SKM-1 treated with dmso at 0.1 percent for 144 hours (cell line): Measurements from ENCODE around the gene ADGRL3.
"Not testable (repeated sequence)": the region's sequence is repeated elsewhere in the genome, so short reads cannot be mapped to it uniquely, and the experiment has no call there.

Source experiments
- DNase-seq: peaks from one replicate; lab custom pipeline; 2025; ENCODE audit not compliant: unreplicated experiment; lab: John Stamatoyannopoulos, UW

The ADGRL3 gene

DNA sequence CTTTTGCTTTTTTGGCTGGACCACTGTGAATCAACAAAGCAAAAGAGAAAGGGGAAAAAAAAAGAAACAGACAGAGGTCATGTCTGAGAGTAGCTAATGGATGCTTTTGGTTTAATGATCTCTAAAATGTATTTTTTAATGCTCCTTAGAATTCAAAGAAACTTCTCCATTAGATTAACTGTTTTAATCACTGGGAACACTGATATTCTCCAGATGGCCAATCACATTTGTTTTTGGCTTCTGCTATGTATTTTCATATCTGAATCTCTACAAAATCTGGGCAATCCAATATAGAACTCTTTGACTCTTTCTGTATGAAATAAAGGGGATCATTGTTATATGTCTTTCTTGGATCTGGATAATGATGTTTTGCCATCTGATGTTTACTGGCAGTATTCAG is 278.2 kb downstream of the ADGRL3 start:
- no peak for DNase-seq

DNA sequence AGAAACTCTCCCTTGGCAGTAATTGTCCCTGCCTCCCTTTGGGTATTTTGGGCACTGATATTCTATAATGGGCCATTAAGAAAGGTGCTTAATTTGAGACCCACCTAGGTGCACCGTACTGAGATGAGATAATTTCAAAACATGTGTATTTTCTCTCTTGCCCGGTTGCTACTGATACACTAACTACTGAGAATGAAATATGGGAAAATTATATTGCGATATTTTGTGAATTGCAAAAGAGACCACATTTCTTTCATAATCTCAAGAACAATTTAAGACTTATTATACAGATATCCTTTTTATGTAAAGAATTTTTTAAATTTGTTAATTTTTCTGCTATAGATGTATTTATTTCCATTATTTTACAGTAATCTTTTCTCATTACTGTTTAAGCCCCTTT is 284.9 kb downstream of the ADGRL3 start:
- no peak for DNase-seq

DNA sequence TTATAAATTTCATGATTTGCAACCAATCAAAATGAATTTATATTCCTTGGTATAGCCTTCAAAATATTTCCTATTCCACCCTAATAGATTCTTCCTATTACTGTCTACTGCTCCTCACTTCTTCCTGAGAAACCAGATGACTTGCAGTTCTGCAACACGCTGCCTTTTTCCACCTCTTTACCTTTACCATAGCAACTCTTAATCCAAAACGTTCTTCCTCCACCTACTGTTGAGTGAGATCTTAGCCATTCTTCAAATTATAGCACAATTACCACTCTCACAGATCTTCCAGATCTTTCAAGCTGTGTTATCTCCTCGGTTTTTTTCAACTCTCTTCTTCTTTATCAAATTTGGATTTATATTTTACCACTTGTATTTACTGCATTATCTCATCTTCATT is 289.8 kb downstream of the ADGRL3 start:
- DNase-seq = no peak

DNA sequence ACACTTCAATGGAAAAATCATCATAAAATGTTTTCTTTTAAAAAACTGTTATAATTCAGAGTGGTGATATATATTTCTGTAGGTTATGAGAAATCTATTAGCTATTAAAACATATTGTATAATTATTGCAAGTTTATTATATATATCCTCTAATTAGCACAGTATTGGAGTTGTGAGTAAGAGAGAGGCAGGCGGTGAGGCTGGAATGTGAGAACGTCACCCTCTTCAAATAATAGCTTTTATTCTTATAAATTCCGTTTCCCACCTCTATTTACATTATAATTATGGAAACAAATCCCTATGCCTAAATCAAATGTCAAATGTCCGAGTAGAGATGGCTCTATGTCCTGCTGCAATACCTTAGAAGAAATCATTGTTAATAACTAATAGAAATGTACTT is 292.9 kb downstream of the ADGRL3 start:
- no peak for DNase-seq

DNA sequence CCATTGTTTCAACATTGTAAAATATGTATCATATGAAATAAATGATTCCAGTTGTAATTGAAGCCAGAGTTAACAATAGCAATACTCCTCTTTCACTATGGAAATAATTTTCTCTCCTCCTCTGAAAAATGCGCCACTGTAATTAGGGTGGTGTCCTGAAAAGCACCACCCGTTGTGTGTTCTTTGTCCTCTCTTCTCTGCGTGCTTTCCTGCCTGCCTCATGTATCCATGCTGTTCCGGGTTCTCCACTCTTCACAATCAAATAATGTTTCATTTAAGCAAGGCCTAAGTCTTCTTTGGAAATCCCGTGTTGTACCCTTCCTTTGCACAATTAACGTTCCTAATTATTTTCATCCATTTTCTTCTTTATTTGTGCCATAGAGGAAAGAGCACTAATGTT is 293.3 kb downstream of the ADGRL3 start:
- no peak for DNase-seq

DNA sequence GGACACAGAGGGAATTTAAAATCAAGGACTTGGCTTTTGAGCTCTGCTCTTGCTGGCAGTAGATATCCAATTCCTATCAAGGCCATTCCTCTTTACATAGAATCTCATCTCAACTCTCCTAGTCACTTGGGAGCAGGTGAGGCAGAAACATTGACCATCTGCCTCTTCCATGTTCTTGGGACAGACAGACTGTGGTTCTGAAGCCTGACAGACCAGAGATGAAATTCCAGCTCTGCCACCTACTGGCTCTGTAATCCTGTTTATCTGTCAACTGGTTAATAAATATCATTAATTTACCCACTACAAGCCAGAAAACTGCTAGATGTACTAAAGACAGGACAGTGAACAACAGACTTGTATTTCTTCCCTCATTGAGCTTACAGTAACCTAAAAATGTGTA is 300.8 kb downstream of the ADGRL3 start:
- DNase-seq = no peak

DNA sequence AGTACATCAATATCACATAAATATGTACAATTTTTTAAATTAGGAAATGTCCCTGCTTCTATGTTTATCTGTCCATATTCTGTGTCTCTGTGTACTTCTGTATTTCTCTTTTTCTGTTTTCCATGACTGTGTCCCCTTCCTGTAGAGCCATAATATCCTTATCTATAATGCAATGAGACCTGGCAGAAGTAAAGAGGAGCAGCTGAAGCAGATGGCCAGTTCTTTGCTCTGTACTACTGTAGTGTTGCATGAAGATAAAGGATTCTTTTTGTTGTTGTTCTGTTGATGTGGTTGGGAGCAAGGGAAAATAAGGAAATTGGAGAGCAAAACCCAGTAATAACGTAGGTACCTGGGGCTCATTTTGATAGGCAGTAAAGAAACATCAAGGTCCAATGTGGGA is 301.7 kb downstream of the ADGRL3 start:
- DNase-seq = no peak

DNA sequence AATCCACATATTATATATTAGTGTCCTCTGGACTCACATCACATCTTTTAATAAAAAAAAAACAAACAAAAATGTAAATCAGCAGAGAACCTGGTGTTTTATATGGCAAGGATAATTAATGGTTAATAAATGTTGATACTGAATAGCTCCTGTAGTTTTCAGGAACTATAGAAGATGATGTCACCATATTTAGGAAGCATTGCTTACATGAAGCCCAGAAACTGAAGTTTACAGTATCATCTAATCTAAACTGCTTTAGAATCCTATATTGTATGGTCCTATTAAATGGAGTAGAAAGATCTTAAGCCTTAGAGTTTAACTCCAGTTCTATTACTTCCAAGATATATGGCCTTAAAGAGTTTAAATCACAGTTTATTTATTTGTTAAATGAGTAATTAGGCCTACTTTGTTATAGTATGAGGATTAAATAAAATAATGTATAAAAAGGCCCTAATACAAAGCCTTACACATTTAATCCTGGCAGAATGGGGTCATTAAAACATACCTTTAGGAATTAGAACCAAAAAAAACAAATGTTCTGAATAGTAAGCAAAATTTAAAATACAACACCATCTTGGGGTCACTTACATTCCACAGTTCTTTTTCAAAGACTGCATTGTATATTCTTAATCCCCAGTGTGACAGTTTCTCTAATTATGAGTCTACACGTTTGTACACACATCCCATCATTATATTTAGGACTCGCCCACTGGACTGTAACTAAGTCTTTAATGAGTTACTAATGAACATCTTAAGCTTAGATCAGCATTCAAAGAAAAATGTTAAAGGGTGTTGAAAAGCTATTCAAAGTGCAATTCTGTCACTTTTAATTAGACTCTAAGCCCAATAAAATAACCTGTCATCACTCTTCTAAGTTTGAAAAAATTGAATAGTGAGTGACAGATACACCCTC is 305.9 kb downstream of the ADGRL3 start:
- no peak for DNase-seq

DNA sequence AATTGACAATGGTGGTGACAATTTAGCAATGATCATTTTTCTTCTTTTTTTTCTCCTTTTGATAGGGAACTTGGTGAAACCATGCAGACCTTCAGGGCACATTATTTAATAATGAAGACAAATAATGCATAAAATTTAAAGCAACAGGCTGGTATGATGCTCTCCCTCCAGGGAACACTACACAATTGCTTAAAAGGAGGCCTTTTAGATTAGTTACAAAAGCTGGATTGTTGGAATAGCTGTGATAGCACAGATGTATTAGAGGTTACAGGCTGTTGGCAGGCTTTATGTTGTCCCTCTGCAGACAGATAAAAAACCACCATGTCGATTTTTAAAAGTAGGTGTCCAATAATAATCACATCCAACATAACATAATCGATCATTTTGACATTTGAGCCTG is 307.0 kb downstream of the ADGRL3 start:
- no peak for DNase-seq

DNA sequence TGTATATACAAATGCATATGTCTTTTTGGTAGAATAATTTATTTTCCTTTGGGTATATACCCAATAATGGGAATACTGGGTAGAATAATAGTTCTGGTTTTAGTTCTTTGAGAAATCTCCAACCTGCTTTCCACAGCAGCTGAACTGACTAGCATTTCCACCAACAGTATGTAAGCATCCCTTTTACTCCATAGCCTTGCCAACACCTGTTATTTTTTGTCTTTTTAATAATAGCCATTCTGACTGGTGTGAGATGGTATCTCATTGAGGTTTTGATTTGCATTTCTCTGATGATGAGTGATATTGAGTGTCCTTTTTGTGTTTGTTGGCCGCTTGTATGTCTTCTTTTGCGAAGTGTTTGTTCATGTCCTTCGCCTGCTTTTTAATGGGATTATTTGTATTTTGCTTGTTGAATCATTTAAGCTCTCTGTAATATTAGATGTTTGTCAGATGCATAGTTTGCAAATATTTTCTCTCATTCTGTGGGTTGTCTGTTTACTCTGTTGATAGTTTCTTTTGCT is 309.7 kb downstream of the ADGRL3 start:
- not testable (repeated sequence) for DNase-seq

DNA sequence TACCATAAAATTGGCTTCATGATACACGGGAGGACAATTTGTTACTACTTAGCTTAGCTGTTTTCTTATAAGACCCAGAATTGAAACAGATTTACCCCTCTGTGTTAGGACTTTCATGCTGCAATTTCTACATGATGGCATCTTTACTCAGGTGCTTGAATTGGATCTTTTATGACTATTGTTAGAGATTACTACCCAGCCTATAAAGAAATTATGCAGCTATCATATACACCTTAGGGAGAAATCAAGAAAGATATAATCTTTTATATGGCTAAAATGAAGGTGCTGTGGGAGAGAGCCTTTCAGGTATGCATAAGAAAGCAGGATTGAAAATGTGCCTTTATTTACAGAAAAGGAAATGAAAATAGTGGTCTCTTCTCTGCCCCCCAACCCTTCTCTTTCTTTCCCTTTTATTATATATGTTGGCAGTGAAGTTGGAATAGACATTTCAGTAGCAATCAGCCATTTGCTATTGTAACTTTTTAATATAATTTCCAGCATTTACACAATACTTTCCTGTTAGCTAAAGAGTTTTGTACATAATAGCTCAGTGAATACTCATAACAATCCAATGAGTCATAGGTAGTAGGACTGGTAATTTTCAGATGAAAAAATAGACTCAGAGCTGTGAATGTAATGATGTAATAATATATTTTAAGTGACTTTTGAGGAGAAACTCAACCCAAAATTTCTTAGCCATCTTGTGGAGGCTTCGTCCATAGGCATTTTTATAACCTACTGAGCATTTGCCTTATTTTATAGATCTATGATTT is 311.8 kb downstream of the ADGRL3 start:
- no peak for DNase-seq

DNA sequence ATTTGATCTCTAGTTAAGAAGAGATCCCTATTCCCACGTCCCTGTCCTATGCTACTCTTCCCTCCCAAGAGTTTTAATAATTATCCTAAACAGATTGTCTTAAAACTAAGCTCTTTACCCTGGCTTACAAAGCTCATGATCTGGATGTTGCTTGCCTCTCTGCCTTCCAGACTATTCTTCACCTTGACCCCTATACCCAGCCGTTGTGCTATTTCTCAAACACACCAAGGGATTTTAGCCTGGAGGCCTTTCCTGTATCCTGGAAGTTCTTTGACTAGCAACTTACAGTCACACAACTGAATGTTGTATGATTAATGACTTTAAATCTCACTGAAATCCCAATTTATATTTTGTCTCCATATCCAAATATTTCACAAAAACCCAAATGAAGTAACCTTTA is 314.9 kb downstream of the ADGRL3 start:
- no peak for DNase-seq

DNA sequence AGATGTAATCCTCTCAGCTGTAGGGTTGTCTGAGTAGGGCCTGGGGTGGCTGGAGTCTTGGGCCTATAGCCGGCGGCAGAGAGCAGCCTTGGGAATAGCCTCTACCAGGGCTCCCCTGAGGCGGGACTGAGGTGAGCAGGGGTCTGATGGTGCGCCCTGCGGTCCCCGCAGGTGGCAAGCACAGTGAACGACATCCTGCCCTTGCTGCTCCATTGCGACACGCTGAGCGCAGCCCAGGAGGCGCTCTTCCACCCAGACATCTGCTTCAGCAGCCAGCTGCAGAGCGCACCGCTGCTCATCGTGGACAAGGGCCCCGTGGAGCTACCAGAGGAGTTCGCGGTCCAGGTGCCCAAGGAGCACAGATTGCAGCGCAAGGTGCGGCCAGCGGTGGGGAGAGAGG is 317.0 kb downstream of the ADGRL3 start:
- DNase-seq = no peak

DNA sequence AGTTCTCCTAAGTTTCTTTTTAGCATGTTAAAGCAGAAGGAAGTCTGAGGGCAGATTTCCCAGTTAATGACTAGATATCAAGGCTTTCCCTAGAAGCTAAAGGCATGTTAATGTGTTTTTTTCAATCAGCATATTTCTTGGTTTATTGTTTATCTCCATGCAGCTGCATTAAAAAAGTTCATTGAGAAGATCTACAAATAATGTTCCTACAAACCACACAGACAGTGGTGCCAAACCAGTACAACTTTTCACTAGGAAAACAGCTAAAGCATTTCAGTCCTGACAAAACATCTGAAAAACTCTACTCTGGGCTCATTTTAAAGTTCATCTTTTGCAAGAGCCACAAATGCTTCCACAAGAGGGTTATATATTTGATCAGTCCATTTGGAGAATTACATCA is 320.0 kb downstream of the ADGRL3 start:
- no peak for DNase-seq

DNA sequence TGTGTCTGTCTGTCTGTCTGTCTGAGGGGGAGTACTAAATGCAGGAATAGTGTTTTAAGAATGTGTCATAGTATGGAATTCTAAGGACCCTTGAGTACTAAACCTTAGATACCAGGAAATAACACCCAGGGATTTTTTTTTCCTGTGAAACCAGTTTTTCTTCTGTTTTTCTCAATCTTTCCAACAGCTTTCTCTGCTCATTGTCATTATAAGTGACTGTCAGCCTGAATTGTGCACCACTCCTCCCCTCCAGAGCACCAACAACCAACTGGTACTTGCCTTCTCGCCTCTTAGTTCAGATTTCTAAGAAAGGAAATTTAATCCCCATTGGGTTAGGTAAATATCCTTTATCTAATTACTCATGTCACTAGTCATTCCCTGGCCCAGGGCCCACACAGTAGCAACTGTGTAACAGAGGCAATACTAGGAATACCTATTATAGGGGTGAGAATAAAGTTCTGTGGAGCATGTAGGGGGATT is 320.6 kb downstream of the ADGRL3 start:
- no peak for DNase-seq

DNA sequence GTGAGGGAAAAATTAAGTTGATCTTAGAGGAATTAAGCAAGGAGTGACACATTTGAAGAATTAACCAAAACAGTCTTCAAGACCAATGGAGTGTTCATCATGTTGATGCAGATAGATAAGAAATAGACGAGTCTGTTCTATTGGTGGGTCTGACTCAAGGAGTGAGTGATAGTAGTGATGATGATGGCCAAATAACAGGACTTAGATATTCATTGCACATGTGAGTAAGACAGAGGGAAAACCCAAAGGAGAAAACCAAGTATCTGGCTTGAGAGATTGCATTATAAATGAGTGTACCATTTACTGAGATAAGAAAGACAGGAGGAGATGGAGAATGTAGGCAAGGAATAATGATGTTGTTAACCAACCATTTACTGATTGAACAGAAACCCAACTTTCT is 321.3 kb downstream of the ADGRL3 start:
- no peak for DNase-seq

DNA sequence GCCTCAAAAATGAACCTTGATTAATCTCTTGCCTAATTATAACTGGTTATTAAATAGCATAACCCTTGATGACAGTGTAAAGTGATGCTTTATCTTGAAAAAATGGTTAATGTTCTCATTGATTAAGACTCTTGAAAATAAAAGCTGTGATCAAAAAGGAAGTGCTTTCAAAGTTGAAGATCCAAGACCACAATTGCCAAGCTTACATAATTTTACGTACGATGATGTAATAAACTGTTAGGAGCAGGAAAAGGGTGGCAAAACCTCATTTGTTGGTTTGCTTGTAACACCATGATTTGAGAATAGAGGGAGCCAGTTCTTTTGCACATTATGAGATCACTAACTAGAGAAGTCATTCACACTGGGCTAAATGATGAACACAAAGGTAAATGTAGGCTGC is 322.2 kb downstream of the ADGRL3 start:
- DNase-seq = no peak

DNA sequence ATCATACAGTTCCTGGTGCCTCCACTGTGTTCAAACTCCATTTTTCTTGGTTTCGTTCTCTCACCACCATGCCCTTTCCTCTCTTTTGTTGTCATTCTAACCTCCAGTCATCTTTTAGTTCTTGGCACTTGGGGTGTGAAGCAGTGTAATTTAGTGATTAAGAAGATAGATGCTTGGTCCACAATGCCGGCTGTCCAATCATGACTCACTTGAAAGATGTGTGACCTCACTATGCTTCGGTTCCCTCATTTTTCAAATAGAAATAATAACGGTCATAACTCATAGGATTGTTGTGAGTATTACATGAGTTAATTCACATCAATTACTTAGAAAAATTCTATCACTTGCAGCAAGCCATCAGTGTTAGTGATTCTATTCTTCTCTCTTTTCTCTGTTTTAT is 327.8 kb downstream of the ADGRL3 start:
- DNase-seq = no peak

DNA sequence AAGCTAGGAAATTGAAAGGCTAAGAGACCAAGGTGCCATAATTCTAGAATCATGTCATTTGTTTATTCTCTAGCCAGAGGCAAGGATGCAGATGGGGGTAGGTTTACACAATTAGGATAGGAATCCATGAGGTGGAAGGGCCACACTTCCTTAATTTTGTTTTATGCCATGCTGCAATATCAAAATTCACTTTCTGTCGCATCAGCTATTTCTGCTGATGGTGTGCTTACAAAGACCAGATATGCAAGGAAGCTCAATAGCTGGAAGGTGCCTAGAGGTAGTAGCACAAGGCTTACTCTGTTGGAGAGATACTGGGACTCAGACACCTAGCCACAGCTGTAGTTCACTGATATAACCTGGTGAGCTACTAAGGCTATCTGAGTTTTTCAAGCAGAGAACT is 328.5 kb downstream of the ADGRL3 start:
- DNase-seq = no peak

DNA sequence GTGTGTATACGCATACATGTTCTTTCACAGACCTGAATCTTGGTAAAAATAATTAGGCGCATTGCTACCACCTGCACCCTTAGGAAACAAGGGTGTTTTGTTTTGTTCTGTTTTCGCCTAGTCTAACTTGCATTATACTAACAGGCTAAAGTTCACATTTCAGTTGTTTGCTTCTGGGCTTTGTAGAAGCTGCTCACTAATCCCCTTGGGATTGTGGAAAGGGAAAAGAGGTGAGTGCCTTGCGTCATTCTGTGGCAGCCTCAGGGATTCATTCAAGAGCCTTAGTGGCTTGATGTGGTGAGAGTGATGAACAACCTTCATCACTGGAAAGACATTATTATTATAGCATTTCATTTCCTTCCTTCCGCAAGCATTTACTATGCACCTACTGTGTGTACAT is 331.1 kb downstream of the ADGRL3 start:
- no peak for DNase-seq

DNA sequence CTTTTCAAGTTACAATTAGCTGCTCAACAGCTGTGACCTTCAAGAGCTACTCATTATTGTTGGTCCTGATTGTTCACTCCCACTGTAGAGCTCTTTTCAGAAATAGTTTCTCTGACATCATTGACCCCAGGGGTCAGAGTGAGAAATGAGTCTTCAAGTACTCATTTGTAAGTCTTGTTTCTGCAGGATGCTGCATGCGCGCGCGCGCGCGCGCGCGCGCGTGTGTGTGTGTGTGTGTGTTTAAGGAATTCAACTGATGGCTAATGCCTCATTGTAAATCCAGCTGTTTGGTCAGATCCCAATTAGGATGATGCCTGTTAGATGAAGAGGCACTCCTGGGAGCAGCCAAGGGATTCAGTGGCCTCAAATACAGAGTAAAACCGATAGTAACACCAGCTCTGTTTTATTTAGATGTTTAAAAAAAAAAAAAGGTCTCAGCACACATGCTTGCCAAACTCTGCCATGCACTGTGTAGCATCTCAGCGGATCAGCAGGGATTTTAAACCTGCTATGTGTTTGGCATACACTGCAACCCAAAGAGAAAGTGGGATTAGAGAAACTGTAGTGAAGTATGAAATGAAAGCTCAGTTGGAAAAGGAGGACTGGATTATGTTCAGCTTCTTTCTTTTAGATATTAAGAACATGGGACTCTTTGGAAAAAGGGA is 332.3 kb downstream of the ADGRL3 start:
- DNase-seq = no peak
